Activated naive CD4-positive, alpha-beta T cell treated with Interleukin-2 at 50 U/mL for 16 hours (primary cell): ENCODE data around the gene SMOC1.

Source experiments
- DNase-seq: peaks from one replicate; pipeline ENCODE4 v3.0.0-alpha.2; 2020

SMOC1 gene

GRCh38 chr14:70047598-70048312 lies 168.5 kb downstream of the SMOC1 start:
- no peak for DNase-seq

- no peak for DNase-seq
These were observed 169.1 kb downstream of the SMOC1 start for GRCh38 chr14:70048313-70048654.

GRCh38 chr14:70049605-70050004 lies 170.4 kb downstream of the SMOC1 start:
- DNase-seq = no peak

DNA sequence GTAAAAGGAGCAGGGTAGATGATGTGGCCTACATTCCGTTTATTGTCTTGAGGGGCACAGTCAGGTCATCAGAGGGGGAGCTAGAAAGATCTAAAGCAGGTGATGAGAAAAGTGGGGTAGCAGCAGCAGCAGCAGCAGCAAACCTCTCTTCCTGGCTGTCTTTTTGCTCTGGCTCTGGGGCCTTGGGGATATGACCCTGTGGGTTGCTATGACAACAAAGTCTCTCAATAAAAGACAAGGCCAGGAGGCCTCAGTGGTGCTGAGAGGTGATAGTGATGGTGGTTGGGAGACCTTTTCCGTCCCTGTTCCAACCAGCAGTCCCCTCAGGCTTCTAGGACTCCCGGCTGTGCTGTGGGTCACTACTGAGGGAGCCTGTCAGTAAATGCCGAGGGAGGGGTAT lies 170.9 kb downstream of the SMOC1 start:
- no peak for DNase-seq

DNA sequence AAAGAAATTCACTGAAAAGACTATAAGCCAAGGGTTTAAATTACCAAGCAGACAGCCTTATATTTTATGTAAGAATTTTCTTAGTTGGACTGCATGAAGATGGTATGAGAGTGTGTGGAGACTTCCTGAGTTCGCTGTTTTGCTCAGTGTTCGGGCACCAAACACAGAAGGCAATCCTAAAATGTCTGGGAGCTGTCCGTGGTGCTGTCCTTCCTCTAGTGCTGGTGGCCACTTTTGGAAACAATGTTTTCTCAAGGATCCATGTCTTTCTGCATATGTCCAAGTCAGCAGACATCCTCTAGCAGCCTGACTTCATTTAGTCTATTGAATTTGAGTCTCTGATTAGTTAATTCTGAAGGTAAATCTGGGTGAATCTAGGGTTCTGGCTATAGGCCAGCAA lies 173.8 kb downstream of the SMOC1 start:
- DNase-seq = no peak

DNA sequence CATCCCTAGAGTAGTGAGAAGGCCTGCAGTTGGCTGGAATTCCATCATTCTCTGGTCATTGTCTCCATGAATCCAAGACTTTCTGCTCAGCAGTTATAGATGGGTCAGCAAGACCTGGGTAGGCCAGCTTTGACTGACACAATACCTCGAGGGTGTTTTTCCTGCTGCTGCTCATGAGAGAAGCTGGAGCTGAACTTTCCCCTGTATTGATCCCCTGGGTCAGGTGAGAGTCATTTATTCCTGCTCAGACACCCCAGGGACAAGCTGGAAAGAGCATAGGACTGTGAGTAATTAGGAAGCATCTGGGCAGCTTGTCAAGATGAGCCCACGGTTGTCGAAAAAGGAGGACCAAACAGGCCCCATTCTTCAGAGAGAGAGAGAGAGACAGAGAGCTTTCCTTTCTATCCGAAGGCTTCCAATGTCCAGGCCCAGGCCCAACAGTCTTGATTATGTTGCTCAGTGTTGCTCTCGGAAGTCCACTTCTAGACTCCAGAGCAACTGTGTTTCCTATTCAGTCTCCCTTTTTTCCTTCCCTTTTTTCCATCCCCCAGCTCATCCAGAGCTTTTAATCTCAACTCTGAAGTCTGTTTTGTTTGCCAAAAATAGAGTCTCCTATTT lies 178.4 kb downstream of the SMOC1 start:
- DNase-seq = no peak

GRCh38 chr14:70059545-70059944 lies 180.3 kb downstream of the SMOC1 start:
- DNase-seq = no peak

DNA sequence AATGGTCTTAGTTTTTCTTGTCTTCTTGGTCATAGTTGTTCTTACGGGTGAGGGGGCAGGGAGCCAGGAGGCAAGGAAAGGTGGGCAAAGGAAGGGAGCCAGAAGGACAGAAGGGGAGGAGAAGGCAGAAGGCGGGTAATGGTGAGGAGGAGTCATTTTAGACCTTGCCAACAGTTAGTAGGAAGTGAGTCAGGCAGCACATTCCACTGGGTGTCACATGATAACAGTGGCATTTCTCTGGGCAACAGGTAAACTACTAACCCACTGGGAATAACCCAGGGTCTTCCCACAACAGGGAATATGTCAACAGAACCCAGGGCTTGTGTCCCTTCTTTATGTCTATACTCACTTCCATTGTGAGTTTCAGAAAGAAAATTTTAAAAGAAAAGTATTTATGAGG lies 181.9 kb downstream of the SMOC1 start:
- DNase-seq = no peak

DNA sequence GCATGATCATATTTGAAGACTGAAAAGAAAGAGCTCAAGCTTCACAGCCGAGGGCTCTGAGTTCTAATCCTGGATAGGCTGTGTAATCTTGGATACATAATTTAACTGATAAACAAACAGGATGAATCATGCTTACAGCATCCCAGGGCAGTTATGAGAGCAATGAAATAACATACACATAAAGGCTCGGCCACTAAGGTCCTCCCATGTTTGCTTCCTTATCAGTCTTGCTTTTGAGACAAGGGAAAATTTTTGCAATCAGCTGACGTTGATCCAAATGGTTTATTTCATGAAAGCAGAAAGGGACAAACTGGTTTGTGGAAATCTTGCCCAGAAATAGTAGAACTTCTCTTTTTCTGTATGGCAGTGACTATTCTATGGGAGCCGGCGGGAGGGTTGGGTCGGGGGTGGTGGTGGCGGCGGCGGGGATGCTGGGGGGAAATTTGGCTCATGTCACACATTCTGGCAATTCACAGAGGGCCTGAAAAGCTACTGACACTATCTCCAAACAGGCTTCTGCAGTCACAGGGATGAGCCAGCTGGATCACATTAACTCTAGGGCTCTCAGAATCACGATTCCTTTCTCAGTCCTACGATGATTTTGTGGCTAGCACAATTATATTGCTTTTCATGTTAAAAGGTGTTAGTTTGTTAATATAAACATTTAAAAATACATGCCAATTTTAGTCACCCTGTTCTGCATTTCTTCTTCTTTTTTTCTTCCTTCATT lies 185.1 kb downstream of the SMOC1 start:
- no peak for DNase-seq

GRCh38 chr14:70067810-70068209 lies 188.6 kb downstream of the SMOC1 start:
- DNase-seq = no peak

DNA sequence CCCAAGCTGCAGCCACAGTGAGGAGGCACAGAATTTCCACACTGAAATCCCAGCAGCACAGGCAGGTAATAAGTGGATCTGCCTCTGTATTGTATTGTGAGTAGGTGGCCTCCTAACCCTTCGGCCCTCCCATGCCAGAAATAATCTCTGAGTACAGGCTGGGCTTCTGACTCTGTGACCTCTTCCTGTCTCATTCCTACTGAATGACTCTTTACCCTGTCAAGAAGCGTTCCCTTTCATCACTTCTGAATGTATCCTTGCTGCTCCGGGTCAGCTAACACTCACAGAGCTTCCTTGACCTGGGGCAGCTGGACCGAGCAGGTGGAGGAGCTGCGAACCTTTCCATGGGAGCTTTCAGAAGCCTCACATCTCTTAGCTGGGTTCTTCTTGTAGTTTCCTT lies 190.0 kb downstream of the SMOC1 start:
- DNase-seq = no peak

GRCh38 chr14:70073924-70074566 lies 194.8 kb downstream of the SMOC1 start:
- peak; percentile 38 for DNase-seq

GRCh38 chr14:70077005-70077404 lies 197.8 kb downstream of the SMOC1 start:
- DNase-seq = no peak

DNA sequence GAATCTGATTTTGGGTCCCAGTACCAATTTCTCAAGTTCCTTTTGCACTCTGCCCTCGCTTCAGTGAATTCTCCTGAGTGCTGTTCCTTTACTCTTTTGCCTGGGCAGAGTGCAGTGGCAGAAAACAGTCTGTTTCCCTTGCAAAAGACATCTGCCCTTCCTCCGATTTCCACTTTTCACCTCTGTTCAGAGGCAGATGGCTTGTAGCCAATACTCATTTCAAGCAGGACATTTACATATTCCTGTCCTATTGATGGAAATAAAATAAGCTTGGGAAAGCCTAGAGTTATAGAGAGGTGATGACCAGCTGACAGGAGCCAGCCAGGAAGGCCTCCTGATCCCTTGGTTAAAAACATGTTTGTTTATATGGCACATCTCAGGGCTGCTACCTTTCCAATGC lies 198.5 kb downstream of the SMOC1 start:
- DNase-seq = no peak

DNA sequence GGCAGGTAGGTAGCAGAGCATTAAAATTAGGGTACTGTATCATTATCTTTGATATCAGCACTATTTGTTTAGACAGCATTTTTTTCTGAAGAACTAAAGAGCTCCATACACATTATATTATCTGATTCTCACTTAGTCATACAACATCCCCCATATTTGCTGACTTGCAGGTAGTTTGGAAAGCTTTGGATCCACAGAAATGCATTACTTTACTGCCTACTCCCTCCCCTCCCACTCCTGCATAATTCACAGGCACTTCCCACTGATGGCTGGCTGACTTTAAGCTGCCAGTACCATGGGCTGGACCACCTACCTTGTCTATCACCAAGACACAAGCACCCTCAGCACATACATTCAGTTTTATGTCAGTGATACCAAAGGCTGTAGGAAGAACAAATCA lies 199.1 kb downstream of the SMOC1 start:
- DNase-seq = no peak

- DNase-seq = no peak
These were observed 200.9 kb downstream of the SMOC1 start for GRCh38 chr14:70080076-70080475.
